ENCODE results near the gene MAPT. TPM values are rescaled to one million over a fixed set of nuclear protein-coding genes. Genes with fewer than 3 reads are reported as not detected.

The MAPT gene
- total RNA-seq, 6 donors from 2014 or later, result 2.1 to 3.7 (median 2.8) TPM

DNA sequence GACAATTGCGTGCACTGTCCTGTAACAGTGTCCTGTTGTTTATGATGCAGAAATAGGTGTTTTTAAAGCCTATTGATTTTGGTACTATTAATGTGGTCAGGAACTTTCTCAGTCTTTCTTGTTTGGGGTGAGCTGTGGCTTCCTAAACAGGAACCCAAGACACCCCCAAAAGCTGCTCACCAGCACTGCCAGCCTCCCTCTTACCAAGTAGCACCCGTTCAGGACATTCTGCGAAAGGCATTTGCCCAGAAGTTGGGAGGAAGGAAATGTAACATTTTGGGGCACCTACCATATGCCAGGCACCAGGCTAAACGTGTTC, 83.1 kb downstream of the MAPT start:
- no peaks in the 10 kb centered on the region for H3K9me3 ChIP-seq
- DNase-seq (no peak), ATAC-seq (ENCODE audit: low FRiP score in 2 of 2) (no peak)
- no peaks in the 10 kb centered on the region for H3K36me3 ChIP-seq
- 69 to 88% methylated on average over 3 to 4 of the region's 4 CpGs for WGBS, 2 donors
- no peak overlapping the region for H3K27ac ChIP-seq
- TF ChIP-seq, protein P1, sequence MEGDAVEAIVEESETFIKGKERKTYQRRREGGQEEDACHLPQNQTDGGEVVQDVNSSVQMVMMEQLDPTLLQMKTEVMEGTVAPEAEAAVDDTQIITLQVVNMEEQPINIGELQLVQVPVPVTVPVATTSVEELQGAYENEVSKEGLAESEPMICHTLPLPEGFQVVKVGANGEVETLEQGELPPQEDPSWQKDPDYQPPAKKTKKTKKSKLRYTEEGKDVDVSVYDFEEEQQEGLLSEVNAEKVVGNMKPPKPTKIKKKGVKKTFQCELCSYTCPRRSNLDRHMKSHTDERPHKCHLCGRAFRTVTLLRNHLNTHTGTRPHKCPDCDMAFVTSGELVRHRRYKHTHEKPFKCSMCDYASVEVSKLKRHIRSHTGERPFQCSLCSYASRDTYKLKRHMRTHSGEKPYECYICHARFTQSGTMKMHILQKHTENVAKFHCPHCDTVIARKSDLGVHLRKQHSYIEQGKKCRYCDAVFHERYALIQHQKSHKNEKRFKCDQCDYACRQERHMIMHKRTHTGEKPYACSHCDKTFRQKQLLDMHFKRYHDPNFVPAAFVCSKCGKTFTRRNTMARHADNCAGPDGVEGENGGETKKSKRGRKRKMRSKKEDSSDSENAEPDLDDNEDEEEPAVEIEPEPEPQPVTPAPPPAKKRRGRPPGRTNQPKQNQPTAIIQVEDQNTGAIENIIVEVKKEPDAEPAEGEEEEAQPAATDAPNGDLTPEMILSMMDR (IDR thresholded peaks at IDR 0.05), result no peak
- TF ChIP-seq EP300 (IDR thresholded peaks at IDR 0.05) (no peak), POLR2AphosphoS5 (IDR thresholded peaks at IDR 0.05) (no peak), POLR2A (IDR thresholded peaks at IDR 0.05) (no peak)
- no peak overlapping the region for H3K4me3 ChIP-seq
- no peaks in the 10 kb centered on the region for H3K27me3 ChIP-seq
- H3K4me1 ChIP-seq, result peaks cover 0 to 9% (median 2%) of the 10 kb centered on the region in 4 donors

DNA sequence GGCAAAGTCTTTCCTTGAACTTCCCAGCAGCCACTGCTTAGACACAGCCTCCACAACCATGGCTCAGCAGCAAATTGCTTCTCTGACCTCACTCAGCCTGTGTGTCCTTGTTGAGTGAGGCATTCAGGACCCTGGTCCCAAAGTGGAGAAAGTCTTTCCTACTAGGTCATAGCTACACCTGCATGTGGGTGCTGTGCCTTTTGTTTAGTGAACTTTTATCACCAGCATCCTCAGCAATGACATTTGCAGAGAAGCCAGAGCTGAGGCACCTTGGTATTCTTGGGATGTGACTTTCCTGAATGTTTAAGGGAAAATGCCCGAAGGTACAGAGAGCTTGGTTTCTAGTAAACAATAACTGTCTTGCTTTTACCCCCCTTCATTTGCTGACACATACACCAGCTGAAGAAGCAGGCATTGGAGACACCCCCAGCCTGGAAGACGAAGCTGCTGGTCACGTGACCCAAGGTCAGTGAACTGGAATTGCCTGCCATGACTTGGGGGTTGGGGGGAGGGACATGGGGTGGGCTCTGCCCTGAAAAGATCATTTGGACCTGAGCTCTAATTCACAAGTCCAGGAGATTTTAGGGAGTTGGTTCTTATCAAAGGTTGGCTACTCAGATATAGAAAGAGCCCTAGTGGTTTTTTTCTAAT, 83.7 kb downstream of the MAPT start:
- TF ChIP-seq EP300 (IDR thresholded peaks at IDR 0.05) (no peak), POLR2A (IDR thresholded peaks at IDR 0.05) (no peak), POLR2AphosphoS5 (IDR thresholded peaks at IDR 0.05) (no peak)
- TF ChIP-seq, protein P1 (IDR thresholded peaks at IDR 0.05), result no peak
- Histone ChIP-seq H3K27me3 (no peaks in the 10 kb centered on the region), H3K4me1 (peaks cover 0 to 9% (median 2%) of the 10 kb centered on the region in 4 donors), H3K36me3 (no peaks in the 10 kb centered on the region), H3K9me3 (no peaks in the 10 kb centered on the region), H3K4me3 (no peak overlapping the region), H3K27ac (no peak overlapping the region)
- ATAC-seq (ENCODE audit: low FRiP score in 2 of 2) (no peak), DNase-seq (no peak)
- 76 to 81% methylated on average over 3 of the region's 3 CpGs for WGBS, 2 donors

DNA sequence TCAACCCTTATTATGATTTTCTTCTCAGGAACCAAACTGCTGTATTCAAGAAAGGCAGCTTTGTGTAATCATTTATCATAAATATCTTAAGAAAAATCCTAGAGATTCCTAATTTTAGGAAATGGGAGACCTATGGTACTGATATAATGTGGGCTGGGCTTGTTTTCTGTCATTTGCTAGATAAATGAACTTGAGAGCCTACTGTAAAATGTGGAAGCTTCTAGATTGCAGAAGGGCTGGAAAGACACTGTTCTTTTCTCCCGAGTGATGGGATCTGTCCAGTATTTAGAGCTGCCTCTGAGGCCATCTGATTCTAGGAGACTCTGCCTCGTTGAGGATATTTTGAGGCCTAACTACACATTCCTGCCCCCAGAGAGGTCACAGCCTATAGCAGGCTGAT, 84.8 kb downstream of the MAPT start:
- H3K4me3 ChIP-seq, result no peak overlapping the region
- H3K27ac ChIP-seq, result no peak overlapping the region
- H3K27me3 ChIP-seq, result no peaks in the 10 kb centered on the region
- H3K4me1 ChIP-seq, result no peaks in the 10 kb centered on the region
- no peaks in the 10 kb centered on the region for H3K36me3 ChIP-seq
- H3K9me3 ChIP-seq, result no peaks in the 10 kb centered on the region
- WGBS, 2 donors, result 63 to 65% methylated on average over 2 of the region's 2 CpGs
- DNase-seq (no peak), ATAC-seq (ENCODE audit: low FRiP score in 2 of 2) (no peak)
- TF ChIP-seq POLR2A (IDR thresholded peaks at IDR 0.05) (no peak), POLR2AphosphoS5 (IDR thresholded peaks at IDR 0.05) (no peak), EP300 (IDR thresholded peaks at IDR 0.05) (no peak)
- TF ChIP-seq, protein P1 (IDR thresholded peaks at IDR 0.05), result no peak

DNA sequence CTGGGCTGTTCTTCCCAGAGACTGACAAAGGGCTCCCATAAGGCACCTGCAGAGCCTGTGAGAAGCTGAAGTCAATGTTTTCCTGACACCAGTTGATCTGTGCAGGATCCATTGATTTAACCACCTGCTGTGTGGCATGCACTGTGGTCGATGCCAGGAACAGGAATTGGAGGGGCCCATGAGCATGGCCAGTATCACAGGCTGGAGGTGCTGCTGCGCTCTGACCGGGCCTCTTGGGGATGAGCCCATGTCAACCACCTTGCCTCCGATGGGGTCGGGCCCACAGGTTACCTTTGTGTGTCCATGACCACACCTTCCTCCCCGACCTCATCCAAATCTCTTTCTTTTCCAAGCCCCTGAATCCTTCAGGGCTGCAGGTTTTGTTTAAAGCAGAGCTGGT, 86.5 kb downstream of the MAPT start:
- TF ChIP-seq POLR2AphosphoS5 (IDR thresholded peaks at IDR 0.05) (no peak), POLR2A (IDR thresholded peaks at IDR 0.05) (no peak), EP300 (IDR thresholded peaks at IDR 0.05) (no peak)
- TF ChIP-seq, protein P1 (IDR thresholded peaks at IDR 0.05), result no peak
- ATAC-seq (ENCODE audit: low FRiP score in 2 of 2), result no peak
- H3K9me3 ChIP-seq, result no peaks in the 10 kb centered on the region
- H3K27ac ChIP-seq, result no peak overlapping the region
- 89 to 100% methylated on average over 2 to 6 of the region's 6 CpGs for WGBS, 2 donors
- H3K4me3 ChIP-seq, result no peak overlapping the region
- no peaks in the 10 kb centered on the region for H3K4me1 ChIP-seq
- DNase-seq, result no peak
- H3K27me3 ChIP-seq, result no peaks in the 10 kb centered on the region
- H3K36me3 ChIP-seq, result no peaks in the 10 kb centered on the region

DNA sequence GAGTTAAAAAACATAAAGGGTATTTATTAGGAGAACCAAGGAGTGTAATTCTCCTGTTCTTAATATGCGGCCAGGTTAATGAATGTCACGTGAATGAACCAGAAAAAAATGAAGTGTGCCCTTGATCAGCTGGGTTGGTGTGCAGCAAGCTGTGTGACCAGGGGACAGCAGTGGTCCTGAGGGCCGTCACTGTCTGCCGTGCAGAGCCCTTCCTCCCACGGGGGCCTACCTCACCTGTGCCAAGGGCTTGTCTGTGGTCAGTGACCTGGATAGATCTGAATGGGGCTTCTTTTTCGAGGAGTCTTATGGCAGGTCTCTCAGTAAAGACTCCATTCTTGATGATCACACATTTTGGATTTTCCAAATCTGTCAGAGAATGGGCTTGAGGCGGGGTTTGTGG, 87.0 kb downstream of the MAPT start:
- ATAC-seq (ENCODE audit: low FRiP score in 2 of 2), result no peak
- TF ChIP-seq EP300 (IDR thresholded peaks at IDR 0.05) (no peak), POLR2A (IDR thresholded peaks at IDR 0.05) (no peak), POLR2AphosphoS5 (IDR thresholded peaks at IDR 0.05) (no peak)
- TF ChIP-seq, protein P1 (IDR thresholded peaks at IDR 0.05), result no peak

More for the DNA sequence above, 87.0 kb downstream of the MAPT start:
- Histone ChIP-seq H3K36me3 (no peaks in the 10 kb centered on the region), H3K27ac (no peak overlapping the region), H3K4me3 (no peak overlapping the region), H3K27me3 (no peaks in the 10 kb centered on the region), H3K4me1 (no peaks in the 10 kb centered on the region), H3K9me3 (no peaks in the 10 kb centered on the region)
- no peak for DNase-seq
- 88 to 90% methylated on average over 6 to 7 of the region's 7 CpGs for WGBS, 2 donors
